HG02840 (cell line): ENCODE measurements around the gene ZC2HC1B.

Source experiments
- ATAC-seq: cut with Tn5 transposase; IDR thresholded peaks from one replicate; pipeline ENCODE4 v1.9.1; 2021; ENCODE audit warnings: mild to moderate bottlenecking, moderate library complexity, moderate number of reproducible peaks; ENCODE audit not compliant: unreplicated experiment, low FRiP score

Gene ZC2HC1B

GRCh38 chr6:143959927-143960326 lies 95.7 kb downstream of the ZC2HC1B start:
- no peak for ATAC-seq

GRCh38 chr6:143961066-143961465 lies 96.8 kb downstream of the ZC2HC1B start:
- ATAC-seq, result no peak

GRCh38 chr6:143961886-143962878 lies 97.9 kb downstream of the ZC2HC1B start:
- ATAC-seq, result no peak

GRCh38 chr6:143963158-143963919 lies 99.1 kb downstream of the ZC2HC1B start:
- ATAC-seq, result no peak

GRCh38 chr6:143964674-143965081 lies 100.4 kb downstream of the ZC2HC1B start:
- no peak for ATAC-seq

- ATAC-seq, result no peak
Observed at GRCh38 chr6:143965503-143966171, 101.4 kb downstream of the ZC2HC1B start.

GRCh38 chr6:143966312-143966711 lies 102.0 kb downstream of the ZC2HC1B start:
- no peak for ATAC-seq

- no peak for ATAC-seq
Observed at GRCh38 chr6:143967706-143968376, 103.6 kb downstream of the ZC2HC1B start.

GRCh38 chr6:143969077-143969476 lies 104.8 kb downstream of the ZC2HC1B start:
- ATAC-seq, result no peak

GRCh38 chr6:143970456-143971218 lies 106.4 kb downstream of the ZC2HC1B start:
- ATAC-seq, result no peak

- ATAC-seq, result no peak
Observed at GRCh38 chr6:143971482-143972205, 107.4 kb downstream of the ZC2HC1B start.

- ATAC-seq, result no peak
Observed at GRCh38 chr6:143973097-143973966, 109.1 kb downstream of the ZC2HC1B start.

- no peak for ATAC-seq
Observed at GRCh38 chr6:143974089-143974488, 109.8 kb downstream of the ZC2HC1B start.

GRCh38 chr6:143976806-143977349 lies 112.6 kb downstream of the ZC2HC1B start:
- no peak for ATAC-seq

- no peak for ATAC-seq
Observed at GRCh38 chr6:143980921-143981320, 116.6 kb downstream of the ZC2HC1B start.

- no peak for ATAC-seq
Observed at GRCh38 chr6:143982968-143983367, 118.7 kb downstream of the ZC2HC1B start.

- no peak for ATAC-seq
Observed at GRCh38 chr6:143984666-143985065, 120.4 kb downstream of the ZC2HC1B start.
